Activated T-cell treated with anti-CD3 and anti-CD28 coated beads for 1 hour (primary cell): ENCODE measurements around the gene EDA.
"Not testable (repeated sequence)": the region's sequence is repeated elsewhere in the genome, so short reads cannot be mapped to it uniquely, and the experiment has no call there.

Experiments used
- DNase-seq: peaks from one replicate; pipeline ENCODE4 v3.0.0-alpha.2; 2020; ENCODE audit warnings: low read depth

The EDA gene

DNA sequence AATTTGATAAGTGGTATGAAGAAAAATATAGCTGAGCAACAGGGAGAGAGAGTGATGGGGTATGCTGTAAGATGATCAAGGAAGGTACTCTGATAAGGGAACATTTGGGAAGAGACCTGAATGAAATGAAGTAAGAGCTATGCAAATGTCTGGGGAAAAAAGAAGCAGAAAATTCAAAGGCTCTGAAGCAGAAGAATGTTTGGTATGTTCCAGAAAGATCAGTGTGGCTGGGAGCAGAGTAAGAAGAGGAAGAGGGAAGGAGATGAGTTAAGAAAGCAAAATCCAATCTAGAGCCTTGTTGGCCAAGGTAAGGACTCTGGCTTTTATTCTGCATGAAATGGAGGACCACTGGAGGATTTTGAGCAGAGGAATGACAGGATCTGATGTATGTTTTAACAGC lies 343.8 kb downstream of the EDA start:
- DNase-seq: no peak

DNA sequence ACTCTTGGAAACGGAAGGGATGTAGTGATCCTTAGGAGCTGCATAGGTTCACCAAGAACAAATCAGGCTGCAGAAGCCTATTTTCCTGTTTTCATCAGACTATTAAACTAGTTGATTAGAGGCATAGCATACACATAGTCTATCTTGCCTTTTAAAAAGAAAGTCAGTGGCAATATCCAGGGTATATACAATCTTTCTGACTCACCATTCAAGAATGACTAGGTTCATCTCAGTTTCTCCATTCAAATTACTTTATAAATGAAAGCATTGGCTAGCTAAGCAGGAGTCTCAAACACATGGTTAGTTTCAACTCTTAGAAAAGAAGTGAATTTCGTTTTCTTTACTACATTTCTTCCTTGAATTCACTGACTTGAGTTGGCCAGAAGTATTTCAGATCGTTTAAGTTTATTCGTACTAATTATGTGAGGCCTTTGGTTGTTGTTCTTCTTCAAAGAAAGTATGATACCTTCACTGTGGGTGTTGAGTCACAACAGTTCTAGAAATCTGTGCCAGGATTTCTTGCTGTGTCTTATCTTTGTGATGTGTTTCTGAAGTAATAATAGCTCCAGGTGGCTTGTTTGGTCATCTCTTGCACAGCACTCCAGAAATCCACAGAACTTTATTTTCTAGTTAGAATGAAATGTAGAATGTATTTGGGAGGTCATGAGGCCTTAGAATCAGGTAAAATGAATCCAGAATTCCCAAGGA lies 345.6 kb downstream of the EDA start:
- no peak for DNase-seq

GRCh38 chrX:69968950-69969349 lies 353.0 kb downstream of the EDA start:
- no peak for DNase-seq

GRCh38 chrX:69969460-69969859 lies 353.5 kb downstream of the EDA start:
- no peak for DNase-seq

GRCh38 chrX:69987691-69988090 lies 371.8 kb downstream of the EDA start:
- no peak for DNase-seq

GRCh38 chrX:69988955-69989394 lies 373.1 kb downstream of the EDA start:
- DNase-seq: no peak

DNA sequence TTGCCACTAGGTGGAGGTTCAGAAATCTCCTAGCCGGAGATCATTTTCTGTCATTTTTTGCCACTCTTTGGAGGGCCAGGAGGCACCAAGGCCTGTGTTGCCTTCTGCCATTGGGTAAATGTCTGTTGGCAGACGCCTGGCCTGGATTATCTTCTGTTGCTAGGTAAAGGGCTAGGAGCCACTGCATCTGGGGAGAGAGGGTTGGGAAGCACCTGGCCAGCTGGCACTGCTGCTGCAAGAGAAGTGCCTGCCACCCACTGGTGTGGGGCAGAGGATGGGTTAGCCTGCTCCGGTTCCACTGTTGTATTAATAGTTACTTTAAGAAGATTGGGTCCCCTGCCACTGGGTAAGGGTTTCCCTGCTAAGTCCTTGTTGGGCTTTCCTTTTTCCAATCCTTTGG lies 375.8 kb downstream of the EDA start:
- no peak for DNase-seq

DNA sequence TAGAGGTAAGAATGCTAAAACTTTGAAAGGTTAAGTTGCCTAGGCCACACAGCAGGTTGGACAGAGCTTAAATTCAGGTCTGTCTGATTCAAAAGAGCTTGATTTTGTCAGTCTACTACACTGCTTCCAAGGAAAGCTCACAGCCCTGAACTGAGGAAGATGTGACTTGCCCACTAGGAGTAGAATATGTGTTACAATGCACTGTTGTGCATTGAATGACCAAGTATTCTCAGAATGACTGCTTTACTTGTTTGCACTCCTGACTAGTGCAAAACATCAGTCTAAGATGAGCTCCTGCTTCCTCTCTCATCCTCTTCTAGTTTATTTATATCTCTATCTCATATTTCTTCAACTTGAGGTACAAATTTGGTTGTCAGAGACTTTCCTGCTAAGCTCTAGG lies 377.6 kb downstream of the EDA start:
- no peak for DNase-seq

GRCh38 chrX:69995362-69996112 lies 379.6 kb downstream of the EDA start:
- DNase-seq: no peak

GRCh38 chrX:69996113-69996468 lies 380.2 kb downstream of the EDA start:
- no peak for DNase-seq

- DNase-seq: not testable (repeated sequence)
Observed at GRCh38 chrX:69998299-69998698, 382.4 kb downstream of the EDA start.

GRCh38 chrX:70001269-70001668 lies 385.4 kb downstream of the EDA start:
- DNase-seq: no peak

DNA sequence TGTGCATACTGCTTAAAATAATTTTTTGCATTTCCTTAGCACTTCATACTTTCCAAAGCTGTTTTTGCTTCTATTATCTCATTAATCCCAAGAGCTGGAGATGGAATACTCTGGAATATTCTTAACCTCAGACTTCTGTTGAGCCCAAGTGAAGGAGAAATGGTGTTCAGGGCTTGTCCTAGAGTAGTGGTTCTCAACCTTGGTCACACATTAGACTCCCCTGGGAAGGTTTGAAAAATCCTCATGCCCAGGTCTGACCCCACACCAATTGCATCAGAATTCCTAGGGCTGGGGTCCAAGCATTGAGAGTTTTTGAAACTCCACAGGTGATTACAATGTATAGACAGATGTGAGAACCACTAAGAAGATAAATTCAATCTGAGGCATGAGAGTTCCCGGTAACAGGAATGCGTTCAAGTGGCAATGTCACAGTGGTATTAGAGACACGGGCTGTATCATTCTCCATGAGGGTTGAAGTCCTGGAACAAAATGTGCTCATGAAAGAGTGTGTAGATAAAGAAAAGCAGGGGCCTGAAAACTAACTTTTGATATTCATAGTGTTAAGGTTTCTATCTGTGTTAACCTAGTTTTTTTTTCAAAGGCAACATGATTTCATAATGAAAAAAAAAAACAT lies 385.9 kb downstream of the EDA start:
- DNase-seq: no peak

DNA sequence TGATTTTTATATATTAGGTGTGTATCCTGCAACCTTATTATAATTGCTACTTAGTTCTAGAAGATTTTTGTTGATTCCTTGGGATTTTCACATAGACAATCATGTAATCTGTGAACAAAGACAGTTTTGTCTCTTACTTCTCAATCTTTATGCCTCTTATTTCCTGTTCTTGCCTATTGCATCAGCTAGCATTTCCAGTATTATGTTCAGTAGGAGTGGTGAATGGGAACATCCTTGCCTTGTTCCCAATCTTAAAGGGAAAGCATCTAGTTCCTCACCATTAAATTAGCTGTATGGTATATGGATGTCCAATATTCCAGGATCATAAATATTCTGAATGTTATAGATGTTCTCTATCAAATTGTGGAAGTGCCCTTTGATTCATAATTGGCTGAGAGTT lies 392.0 kb downstream of the EDA start:
- DNase-seq: no peak

GRCh38 chrX:70009049-70009448 lies 393.1 kb downstream of the EDA start:
- DNase-seq: no peak

DNA sequence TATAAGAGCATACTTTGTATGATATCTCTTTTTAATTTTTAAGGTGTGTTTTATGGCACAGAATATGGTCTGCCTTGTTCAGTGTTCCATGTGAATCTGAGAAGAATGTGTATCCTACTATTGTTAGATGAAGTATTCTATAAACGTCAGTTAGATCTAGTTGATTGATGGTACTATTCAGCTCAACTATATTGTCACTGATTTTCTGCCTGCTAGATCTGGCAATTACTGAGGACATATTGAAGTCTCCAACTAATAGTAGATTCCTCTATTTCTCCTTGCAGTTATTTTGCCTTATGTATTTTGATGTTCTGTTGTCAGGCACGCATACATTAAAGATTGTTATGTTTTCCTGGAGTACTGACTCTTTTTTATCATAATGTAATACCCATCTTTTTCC lies 394.1 kb downstream of the EDA start:
- DNase-seq: no peak

- no peak for DNase-seq
Observed at GRCh38 chrX:70012756-70013155, 396.8 kb downstream of the EDA start.

GRCh38 chrX:70013466-70014381 lies 397.8 kb downstream of the EDA start:
- DNase-seq: no peak

GRCh38 chrX:70016513-70016912 lies 400.6 kb downstream of the EDA start:
- no peak for DNase-seq

DNA sequence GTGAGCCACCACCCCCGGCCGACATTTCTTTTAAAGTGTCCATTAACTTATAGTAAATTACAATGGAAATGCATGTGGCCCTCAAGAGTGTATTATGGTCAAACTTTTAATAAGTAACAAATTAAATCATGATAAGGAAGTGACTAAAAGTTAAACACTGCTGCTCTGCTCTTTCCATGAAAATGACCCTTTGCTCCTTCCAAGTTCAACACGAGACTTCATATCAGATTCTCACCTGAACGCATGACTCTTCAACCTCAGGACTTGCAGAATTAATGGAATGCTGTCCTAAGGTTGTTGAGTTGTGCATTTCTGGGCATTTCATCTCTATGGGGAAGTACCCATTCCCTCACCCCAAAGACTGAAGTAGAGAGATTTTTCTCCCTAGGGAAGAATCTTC lies 406.7 kb downstream of the EDA start:
- DNase-seq: no peak

GRCh38 chrX:70025464-70025863 lies 409.6 kb downstream of the EDA start:
- DNase-seq: no peak
